Calu3 (cell line): Measurements from ENCODE around the gene PAIP1. TPM values are rescaled to one million over a fixed set of nuclear protein-coding genes. Genes with fewer than 3 reads are reported as not detected.

Experiments
- Bru-seq: library from RNA; stranded (reverse); fragments of 400-500 nt; gene quantifications from one replicate; lab custom pipeline; 2021; lab: Mats Ljungman, UMichigan
- BruChase-seq, 2 experiments: library from RNA; stranded (reverse); fragments of 400-500 nt; gene quantifications; one replicate each; lab custom pipeline; 2021; lab: Mats Ljungman, UMichigan
- BruUV-seq: library from RNA; stranded (reverse); fragments of 400-500 nt; replicated peaks from 2 replicates; lab custom pipeline; 2021; lab: Mats Ljungman, UMichigan
- CTCF ChIA-PET: fragments of 300-600 bp; sonication (Branson Sonifier 250); formaldehyde crosslinking; loops from one replicate; lab custom pipeline; 2022; ENCODE audit warnings: antibody characterized with exemption; lab: Charles Lee
- DNase-seq: peaks from one replicate; pipeline ENCODE4 v3.0.0; 2022
- H3K27ac Mint-ChIP-seq: one replicate; pipeline ENCODE4 v1.8.0; 2022; ENCODE audit warnings: mixed read lengths; ENCODE audit not compliant: unreplicated experiment
- H3K27me3 Mint-ChIP-seq: one replicate; pipeline ENCODE4 v1.8.0; 2022; ENCODE audit warnings: mixed read lengths; ENCODE audit not compliant: unreplicated experiment
- H3K36me3 Mint-ChIP-seq: one replicate; pipeline ENCODE4 v1.8.0; 2022; ENCODE audit warnings: mild to moderate bottlenecking, moderate library complexity, mixed read lengths; ENCODE audit not compliant: insufficient read depth, unreplicated experiment
- H3K4me1 Mint-ChIP-seq: one replicate; pipeline ENCODE4 v1.8.0; 2022; ENCODE audit warnings: mild to moderate bottlenecking, low read depth, mixed read lengths; ENCODE audit not compliant: unreplicated experiment
- H3K4me3 Mint-ChIP-seq: one replicate; pipeline ENCODE4 v1.8.0; 2022; ENCODE audit warnings: mild to moderate bottlenecking, low read depth, moderate library complexity, mixed read lengths; ENCODE audit not compliant: unreplicated experiment
- H3K9me3 Mint-ChIP-seq: one replicate; pipeline ENCODE4 v1.8.0; 2022; ENCODE audit warnings: low read depth, mixed read lengths; ENCODE audit not compliant: unreplicated experiment
- CTCF ChIP-seq: fragments of 200-600 bp; IDR thresholded peaks from one replicate; pipeline ENCODE4 v1.8.0; 2022; ENCODE audit warnings: antibody characterized with exemption; ENCODE audit not compliant: unreplicated experiment
- intact Hi-C: fragments of 100-400 bp; cut with micrococcal nuclease; formaldehyde crosslinking; loops from one replicate; pipeline ENCODE4 v1.10.0; 2022; ENCODE audit not compliant: unreplicated experiment
- long read RNA-seq: library from polyadenylated mRNA; stranded (forward); transcript quantifications from one replicate; pipeline ENCODE4 v2.0.0, GENCODE V29; 2022
- total RNA-seq: library from RNA; stranded (reverse); gene quantifications from 2 replicates; pipeline ENCODE4 v1.2.3, GENCODE V29; 2022

The PAIP1 gene
- 88.8 and 97.4 TPM in 2 replicates for total RNA-seq
- percentile 93 among the genes with signal in this experiment for Bru-seq, nascent RNA
- percentile 91 among the genes with signal in this experiment for BruChase-seq, experiment 1, labeled RNA remaining after a 6-hour chase
- percentile 85 among the genes with signal in this experiment for BruChase-seq, experiment 2, labeled RNA remaining after a 2-hour chase
- long read RNA-seq, transcript PAIP1-201 (11 exons, 2,782 nt) = major isoform, 217 of 306 reads
- long read RNA-seq, transcript PAIP1-203 (11 exons, 1,734 nt) = minor isoform, 39 of 306 reads
- long read RNA-seq, partial matches to known transcripts = 16 of 306 reads
- long read RNA-seq, other reads (novel, unspliced or antisense) = 30 of 306 reads

DNA sequence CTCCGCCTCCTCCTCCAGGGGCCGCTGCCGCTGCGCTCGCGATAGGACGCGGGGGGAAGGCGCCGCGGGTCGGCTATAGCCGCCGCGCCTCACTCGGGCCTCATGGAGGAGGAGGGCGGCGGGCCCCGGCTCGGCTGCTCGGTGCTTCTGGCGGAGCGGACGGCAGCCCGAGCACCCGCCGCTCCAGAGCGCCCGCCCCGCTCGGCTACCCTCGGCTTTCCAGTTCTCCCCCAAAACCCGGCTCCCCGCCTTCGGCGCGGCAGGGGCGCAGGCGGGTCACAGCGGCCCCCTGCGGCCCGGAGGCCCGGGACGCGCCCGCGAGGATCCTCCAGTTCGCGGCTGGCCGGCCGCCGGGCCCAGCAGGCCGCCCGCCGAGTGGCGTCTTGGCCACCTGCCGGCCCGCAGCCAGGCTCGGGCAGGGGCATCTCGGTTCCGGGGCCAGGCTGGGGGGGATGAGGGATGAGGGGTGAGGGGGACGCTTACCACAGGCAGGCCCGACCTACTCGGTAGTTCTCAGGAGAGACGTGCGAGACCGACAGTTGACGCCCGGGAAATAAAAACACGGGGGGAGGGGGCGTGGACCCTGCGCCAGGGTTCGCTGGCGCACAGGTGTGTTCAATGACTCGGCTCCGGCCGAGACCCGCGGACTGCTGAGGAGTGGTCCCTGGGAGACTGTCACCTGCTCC, at the start of gene PAIP1:
Gene PAIP1 (minus strand): TSS at position 221 of the 686 bp plus-strand sequence. CDS start 231 bp downstream, outside the sequence.
- Mint-ChIP-seq H3K27me3 (no peaks in the 10 kb centered on the region), H3K4me3 (no peak within 1 kb of the TSS), H3K4me1 (no peaks in the 10 kb centered on the region), H3K36me3 (peaks cover 24% of the 10 kb centered on the region), H3K9me3 (no peaks in the 10 kb centered on the region), H3K27ac (peak within 1 kb of the TSS; percentile 88)
- intact Hi-C loops = loop anchor here (5.0 kb wide), 1 partner anchor 45 kb away; the partner anchor contains the start of gene NNT
- DNase-seq = peak; percentile 90
- TSS peak; percentile 70 for BruUV-seq
- peak; percentile 33 for TF ChIP-seq CTCF
- CTCF ChIA-PET = no interaction called here

- BruUV-seq = no TSS peak
- TF ChIP-seq CTCF = no peak
- intact Hi-C loops = no loop called here
- Mint-ChIP-seq H3K27me3 (no peaks in the 10 kb centered on the region), H3K4me1 (peaks cover 9% of the 10 kb centered on the region), H3K9me3 (peaks cover 2% of the 10 kb centered on the region), H3K36me3 (peaks cover 37% of the 10 kb centered on the region), H3K4me3 (no peak overlapping the region), H3K27ac (no peak overlapping the region)
- no peak for DNase-seq
- CTCF ChIA-PET = interaction anchor here (0.8 to 1.1 kb wide), 2 partner anchors 25 to 207 kb away, joined by 3 read pairs; no protein-coding TSS in a partner anchor
Observed at GRCh38 chr5:43606351-43606750, 49.5 kb upstream of the PAIP1 start.

- H3K4me1 Mint-ChIP-seq = peaks cover 9% of the 10 kb centered on the region
- no peak for DNase-seq
- BruUV-seq = no TSS peak
- H3K4me3 Mint-ChIP-seq = peak overlapping the region; percentile 89
- CTCF ChIA-PET = interaction anchor here (0.7 kb wide), 1 partner anchor 1620 kb away, joined by 3 read pairs; no protein-coding TSS in a partner anchor
- H3K27me3 Mint-ChIP-seq = no peaks in the 10 kb centered on the region
- intact Hi-C loops = loop anchor here (5.0 kb wide), 1 partner anchor 47 kb away; the partner anchor contains the start of gene PAIP1
- peaks cover 2% of the 10 kb centered on the region for H3K9me3 Mint-ChIP-seq
- H3K27ac Mint-ChIP-seq = no peak overlapping the region
- H3K36me3 Mint-ChIP-seq = peaks cover 33% of the 10 kb centered on the region
- TF ChIP-seq CTCF = no peak
Observed at GRCh38 chr5:43604699-43605098, 47.8 kb upstream of the PAIP1 start.

DNA sequence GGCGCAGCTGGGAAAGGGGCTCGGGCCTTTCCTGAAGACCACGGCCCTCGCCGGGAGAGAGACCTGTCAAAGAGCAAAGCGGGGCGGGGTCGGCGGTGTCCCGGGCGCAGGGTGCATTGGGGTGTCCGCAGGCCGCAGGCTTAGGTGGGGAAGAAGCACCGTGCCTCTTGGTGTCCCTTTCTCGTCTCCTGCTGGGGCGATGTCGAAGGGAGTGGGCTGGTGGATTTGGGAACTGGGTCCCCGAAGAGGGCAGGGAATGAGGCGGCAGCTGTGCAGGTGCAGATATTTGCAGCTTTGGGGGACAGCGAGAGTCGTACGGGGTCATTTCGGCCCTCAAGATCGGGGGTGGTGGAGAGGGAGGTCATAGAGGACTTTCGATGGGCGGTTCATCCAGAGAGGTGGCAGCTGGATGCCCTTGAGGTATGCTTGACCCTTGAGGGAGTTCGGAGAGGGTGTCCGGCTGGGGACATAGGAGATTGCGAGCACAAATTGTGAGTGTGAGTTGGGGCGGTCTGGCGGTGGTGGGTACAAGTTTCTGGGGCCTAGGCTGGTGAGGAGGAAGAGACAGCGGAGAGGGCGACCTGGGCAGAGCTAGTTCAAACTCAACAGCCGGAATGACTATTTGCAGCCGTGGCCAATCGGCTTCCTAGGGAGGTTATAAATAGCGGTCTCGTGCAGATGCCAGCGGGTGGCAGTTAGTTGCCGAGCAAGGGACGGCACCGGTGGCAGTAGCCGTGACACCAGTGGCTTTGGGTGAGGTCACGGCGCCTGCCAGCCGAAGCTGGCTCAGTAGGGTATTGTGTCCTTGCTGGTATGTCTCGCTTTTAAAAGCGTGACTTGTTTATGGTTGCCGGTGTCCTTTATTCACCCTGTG, 46.7 kb upstream of the PAIP1 start:
- DNase-seq = peak; percentile 64
- H3K27ac Mint-ChIP-seq = peak overlapping the region; percentile 53

More for the DNA sequence above, 46.7 kb upstream of the PAIP1 start:
- no peak for TF ChIP-seq CTCF
- BruUV-seq = no TSS peak
- intact Hi-C loops = loop anchor here (5.0 kb wide), 1 partner anchor 46 kb away; the partner anchor contains the start of gene PAIP1
- Mint-ChIP-seq H3K4me3 (peak overlapping the region; percentile 89), H3K36me3 (peaks cover 29% of the 10 kb centered on the region), H3K4me1 (peaks cover 9% of the 10 kb centered on the region), H3K27me3 (no peaks in the 10 kb centered on the region), H3K9me3 (peaks cover 2% of the 10 kb centered on the region)
- CTCF ChIA-PET = interaction anchor here (0.6 to 1.2 kb wide), 3 partner anchors 25 to 120 kb away, joined by 3 to 5 read pairs (median 3); partner anchors contain the start of gene TMEM267
